ENCODE data around the gene ORMDL1. TPM values are rescaled to one million over a fixed set of nuclear protein-coding genes. Genes with fewer than 3 reads are reported as not detected.

The ORMDL1 gene
- 40.1 TPM for polyA plus RNA-seq (2013, experiment 1 of 2; ENCODE audit: insufficient read length)
- polyA plus RNA-seq (2013, experiment 2 of 2; ENCODE audit: insufficient read length) = 42.8 TPM

GRCh38 chr2:189783927-189784867 is at the start of gene ORMDL1, which contains the start of gene PMS1:
ORMDL1 (minus strand) TSS chr2:189784339; CDS start chr2:189782595, 1,744 bp downstream.
PMS1 (plus strand) TSS chr2:189784450; CDS start chr2:189791810, 7,360 bp downstream.
- DNase-seq = peak; percentile 95

- DNase-seq = no peak
These were observed 46.4 kb upstream of the ORMDL1 start for GRCh38 chr2:189830510-189830909.

GRCh38 chr2:189829102-189829833 is 45.1 kb upstream of the ORMDL1 start:
- DNase-seq = no peak

- no peak for DNase-seq
These were observed 41.9 kb upstream of the ORMDL1 start for GRCh38 chr2:189826039-189826438.

- DNase-seq = no peak
These were observed 40.7 kb upstream of the ORMDL1 start for GRCh38 chr2:189824694-189825396.

- peak; percentile 41 for DNase-seq
These were observed 38.0 kb upstream of the ORMDL1 start for GRCh38 chr2:189821953-189822748.

- peak; percentile 81 for DNase-seq
These were observed 35.2 kb upstream of the ORMDL1 start for GRCh38 chr2:189819297-189819704.

- no peak for DNase-seq
These were observed 34.3 kb upstream of the ORMDL1 start for GRCh38 chr2:189818249-189819038.

- DNase-seq = no peak
These were observed 19.3 kb upstream of the ORMDL1 start for GRCh38 chr2:189803431-189803830.

- peak; percentile 15 for DNase-seq
These were observed 18.3 kb upstream of the ORMDL1 start for GRCh38 chr2:189802396-189802912.

- DNase-seq = peak; percentile 59
These were observed 15.4 kb upstream of the ORMDL1 start for GRCh38 chr2:189799531-189799930.

GRCh38 chr2:189799030-189799331 is 14.8 kb upstream of the ORMDL1 start:
- DNase-seq = no peak

- DNase-seq = peak; percentile 62
These were observed 14.3 kb upstream of the ORMDL1 start for GRCh38 chr2:189798312-189799029.

GRCh38 chr2:189797902-189798301 is 13.8 kb upstream of the ORMDL1 start:
- DNase-seq = no peak

- no peak for DNase-seq
These were observed 10.2 kb upstream of the ORMDL1 start for GRCh38 chr2:189794310-189794709.

GRCh38 chr2:189791338-189792042 is 7.4 kb upstream of the ORMDL1 start:
- no peak for DNase-seq

GRCh38 chr2:189783451-189783926 is 650 bp downstream of the ORMDL1 start:
- peak; percentile 54 for DNase-seq

- no peak for DNase-seq
These were observed 1.9 kb downstream of the ORMDL1 start for GRCh38 chr2:189782221-189782671.

- no peak for DNase-seq
These were observed 11.9 kb downstream of the ORMDL1 start for GRCh38 chr2:189772212-189772611.

Data from fibroblast of skin of back (primary cell).